NCI-H748 (cell line): ENCODE data around the gene KLF16.

Experiments
- DNase-seq: peaks from one replicate; lab custom pipeline; 2025; ENCODE audit not compliant: unreplicated experiment; lab: John Stamatoyannopoulos, UW

Gene KLF16

GRCh38 chr19:1856698-1857603, 6.4 kb downstream of the KLF16 start:
- DNase-seq, result no peak

GRCh38 chr19:1856345-1856697, 7.1 kb downstream of the KLF16 start:
- DNase-seq, result no peak

- DNase-seq, result no peak
These were observed 7.5 kb downstream of the KLF16 start for GRCh38 chr19:1855828-1856255.

GRCh38 chr19:1855040-1855827, 8.1 kb downstream of the KLF16 start:
- peak; percentile 54 for DNase-seq

- DNase-seq, result no peak
These were observed 8.8 kb downstream of the KLF16 start for GRCh38 chr19:1854542-1855039.

- DNase-seq, result no peak
These were observed 9.3 kb downstream of the KLF16 start for GRCh38 chr19:1854039-1854541.

GRCh38 chr19:1853295-1854038, 9.9 kb downstream of the KLF16 start:
- peak; percentile 52 for DNase-seq

- no peak for DNase-seq
These were observed 10.7 kb downstream of the KLF16 start for GRCh38 chr19:1852581-1853128.

GRCh38 chr19:1851654-1852580, 11.5 kb downstream of the KLF16 start:
- DNase-seq, result no peak

- DNase-seq, result no peak
These were observed 12.3 kb downstream of the KLF16 start for GRCh38 chr19:1850809-1851653.

GRCh38 chr19:1849886-1850398, 13.4 kb downstream of the KLF16 start:
- DNase-seq, result no peak

GRCh38 chr19:1849132-1849474, 14.3 kb downstream of the KLF16 start:
- no peak for DNase-seq

- peak; percentile 90 for DNase-seq
These were observed 14.8 kb downstream of the KLF16 start, which contains the start of gene REXO1 for GRCh38 chr19:1848399-1849131. Gene REXO1 (minus strand): TSS chr19:1848483. CDS start chr19:1848358, 125 bp downstream.

- peak; percentile 19 for DNase-seq
These were observed 15.5 kb downstream of the KLF16 start for GRCh38 chr19:1847684-1848398.

GRCh38 chr19:1847348-1847683, 16.1 kb downstream of the KLF16 start:
- no peak for DNase-seq

- DNase-seq, result no peak
These were observed 16.7 kb downstream of the KLF16 start for GRCh38 chr19:1846517-1847204.

- DNase-seq, result no peak
These were observed 17.7 kb downstream of the KLF16 start for GRCh38 chr19:1845642-1846041.
